Fibroblast of villous mesenchyme (primary cell): ENCODE data around the gene NFXL1. TPM values are rescaled to one million over a fixed set of nuclear protein-coding genes. Genes with fewer than 3 reads are reported as not detected.

Experiments
- DNase-seq: peaks from one replicate; pipeline ENCODE4 v3.0.0-alpha.2; 2010; ENCODE audit warnings: low read depth
- H3K4me3 ChIP-seq: 2 replicates; pipeline ENCODE4 v1.5.1; 2011; ENCODE audit warnings: low read depth, mild to moderate bottlenecking, low read length
- CTCF ChIP-seq: IDR thresholded peaks from 2 replicates; pipeline ENCODE4 v1.5.1; 2012; ENCODE audit warnings: low read depth, mild to moderate bottlenecking, low read length; ENCODE audit not compliant: insufficient read depth
- total RNA-seq: library from RNA; depleted of rRNA; stranded (reverse); fragments of >200 nt; gene quantifications from 2 replicates; pipeline ENCODE4 v1.2.3, GENCODE V29; 2012

The NFXL1 gene
- total RNA-seq, 1 donor, result 11.7 TPM

- DNase-seq, result no peak
- H3K4me3 ChIP-seq, result no peak overlapping the region
- TF ChIP-seq CTCF, result no peak
Observed at GRCh38 chr4:47848041-47848440, 66.3 kb downstream of the NFXL1 start.

- no peak for TF ChIP-seq CTCF
- no peak for DNase-seq
- no peak overlapping the region for H3K4me3 ChIP-seq
Observed at GRCh38 chr4:47842985-47843384, 71.4 kb downstream of the NFXL1 start.

- H3K4me3 ChIP-seq, result no peak overlapping the region
- no peak for TF ChIP-seq CTCF
- peak; percentile 46 for DNase-seq
Observed at GRCh38 chr4:47840291-47840690, 74.1 kb downstream of the NFXL1 start.

GRCh38 chr4:47839259-47839658 is 75.1 kb downstream of the NFXL1 start:
- TF ChIP-seq CTCF, result peak; percentile 52
- DNase-seq, result peak; percentile 79
- H3K4me3 ChIP-seq, result no peak overlapping the region

- no peak for DNase-seq
- no peak overlapping the region for H3K4me3 ChIP-seq
- TF ChIP-seq CTCF, result no peak
Observed at GRCh38 chr4:47838445-47838844, 75.9 kb downstream of the NFXL1 start.

- peak within 1 kb of the TSS; percentile 69 for H3K4me3 ChIP-seq
- DNase-seq, result no peak
- TF ChIP-seq CTCF, result no peak
Observed at GRCh38 chr4:47837908-47838294, 76.5 kb downstream of the NFXL1 start, which contains the start of gene CORIN. Gene CORIN (minus strand): TSS chr4:47838067. CDS start chr4:47837949, 118 bp downstream.

- peak overlapping the region; percentile 69 for H3K4me3 ChIP-seq
- TF ChIP-seq CTCF, result no peak
- DNase-seq, result no peak
Observed at GRCh38 chr4:47837094-47837907, 77.1 kb downstream of the NFXL1 start.
